HL-60 (cell line): Measurements from ENCODE around the gene FIS1.
A peak's percentile ranks its signal among the peaks of the same experiment; 100 is the strongest.

Source experiments
- DNase-seq, 2 experiments: peaks; one replicate each; pipeline ENCODE4 v3.0.0-alpha.2; 2010 to 2020; ENCODE audit warnings: low read depth in 1 of 2, low spot score in 1 of 2
- H3K27ac ChIP-seq: fragments of 250-450 bp; sonication (Bioruptor Pico); replicated peaks from 2 replicates; pipeline ENCODE4 v1.5.1; 2020; ENCODE audit warnings: mild to moderate bottlenecking, moderate library complexity
- H3K27me3 ChIP-seq: fragments of 250-450 bp; sonication (Bioruptor Pico); 2 replicates; pipeline ENCODE4 v1.5.1; 2021; ENCODE audit warnings: mild to moderate bottlenecking, moderate library complexity; ENCODE audit not compliant: insufficient read depth, poor library complexity, severe bottlenecking
- H3K4me3 ChIP-seq: replicated peaks from 2 replicates; pipeline ENCODE4 v1.5.1; 2011; ENCODE audit warnings: mild to moderate bottlenecking, control low read depth, low read length; ENCODE audit not compliant: insufficient read depth
- CTCF ChIP-seq: IDR thresholded peaks from one replicate; pipeline ENCODE4 v1.5.1; 2011; ENCODE audit warnings: low read length, control low read depth, inconsistent platforms; ENCODE audit not compliant: insufficient read depth
- GABPA ChIP-seq: IDR thresholded peaks from 2 replicates; pipeline ENCODE4 v1.6.1; 2012; ENCODE audit warnings: low read depth
- POLR2AphosphoS5 ChIP-seq: IDR thresholded peaks from 2 replicates; pipeline ENCODE4 v1.6.1; 2012; ENCODE audit warnings: low read depth
- SPI1 ChIP-seq: IDR thresholded peaks from 2 replicates; pipeline ENCODE4 v1.6.1; 2012; ENCODE audit warnings: low read depth, mild to moderate bottlenecking, borderline replicate concordance
- TF ChIP-seq, protein P1 (sequence below): IDR thresholded peaks from 2 replicates; pipeline ENCODE4 v1.6.1; 2012; ENCODE audit warnings: low read depth; ENCODE audit not compliant: insufficient replicate concordance

FIS1 gene

GRCh38 chr7:101239951-101240220 lies 5.0 kb downstream of the FIS1 start:
- H3K27me3 ChIP-seq, result no peaks in the 10 kb centered on the region
- H3K4me3 ChIP-seq, result no peak overlapping the region
- H3K27ac ChIP-seq, result no peak overlapping the region
- no peak for TF ChIP-seq CTCF
- TF ChIP-seq, protein P1, sequence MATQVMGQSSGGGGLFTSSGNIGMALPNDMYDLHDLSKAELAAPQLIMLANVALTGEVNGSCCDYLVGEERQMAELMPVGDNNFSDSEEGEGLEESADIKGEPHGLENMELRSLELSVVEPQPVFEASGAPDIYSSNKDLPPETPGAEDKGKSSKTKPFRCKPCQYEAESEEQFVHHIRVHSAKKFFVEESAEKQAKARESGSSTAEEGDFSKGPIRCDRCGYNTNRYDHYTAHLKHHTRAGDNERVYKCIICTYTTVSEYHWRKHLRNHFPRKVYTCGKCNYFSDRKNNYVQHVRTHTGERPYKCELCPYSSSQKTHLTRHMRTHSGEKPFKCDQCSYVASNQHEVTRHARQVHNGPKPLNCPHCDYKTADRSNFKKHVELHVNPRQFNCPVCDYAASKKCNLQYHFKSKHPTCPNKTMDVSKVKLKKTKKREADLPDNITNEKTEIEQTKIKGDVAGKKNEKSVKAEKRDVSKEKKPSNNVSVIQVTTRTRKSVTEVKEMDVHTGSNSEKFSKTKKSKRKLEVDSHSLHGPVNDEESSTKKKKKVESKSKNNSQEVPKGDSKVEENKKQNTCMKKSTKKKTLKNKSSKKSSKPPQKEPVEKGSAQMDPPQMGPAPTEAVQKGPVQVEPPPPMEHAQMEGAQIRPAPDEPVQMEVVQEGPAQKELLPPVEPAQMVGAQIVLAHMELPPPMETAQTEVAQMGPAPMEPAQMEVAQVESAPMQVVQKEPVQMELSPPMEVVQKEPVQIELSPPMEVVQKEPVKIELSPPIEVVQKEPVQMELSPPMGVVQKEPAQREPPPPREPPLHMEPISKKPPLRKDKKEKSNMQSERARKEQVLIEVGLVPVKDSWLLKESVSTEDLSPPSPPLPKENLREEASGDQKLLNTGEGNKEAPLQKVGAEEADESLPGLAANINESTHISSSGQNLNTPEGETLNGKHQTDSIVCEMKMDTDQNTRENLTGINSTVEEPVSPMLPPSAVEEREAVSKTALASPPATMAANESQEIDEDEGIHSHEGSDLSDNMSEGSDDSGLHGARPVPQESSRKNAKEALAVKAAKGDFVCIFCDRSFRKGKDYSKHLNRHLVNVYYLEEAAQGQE, result no peak
- no peak for TF ChIP-seq POLR2AphosphoS5
- TF ChIP-seq SPI1, result no peak
- TF ChIP-seq GABPA, result no peak
- no peak for DNase-seq

- peak overlapping the region; percentile 36 for H3K27ac ChIP-seq
- TF ChIP-seq, protein P1, result no peak
- TF ChIP-seq GABPA, result no peak
- TF ChIP-seq POLR2AphosphoS5, result no peak
- TF ChIP-seq SPI1, result no peak
- TF ChIP-seq CTCF, result no peak
Measured at GRCh38 chr7:101239191-101239950, 5.5 kb downstream of the FIS1 start.

DNA sequence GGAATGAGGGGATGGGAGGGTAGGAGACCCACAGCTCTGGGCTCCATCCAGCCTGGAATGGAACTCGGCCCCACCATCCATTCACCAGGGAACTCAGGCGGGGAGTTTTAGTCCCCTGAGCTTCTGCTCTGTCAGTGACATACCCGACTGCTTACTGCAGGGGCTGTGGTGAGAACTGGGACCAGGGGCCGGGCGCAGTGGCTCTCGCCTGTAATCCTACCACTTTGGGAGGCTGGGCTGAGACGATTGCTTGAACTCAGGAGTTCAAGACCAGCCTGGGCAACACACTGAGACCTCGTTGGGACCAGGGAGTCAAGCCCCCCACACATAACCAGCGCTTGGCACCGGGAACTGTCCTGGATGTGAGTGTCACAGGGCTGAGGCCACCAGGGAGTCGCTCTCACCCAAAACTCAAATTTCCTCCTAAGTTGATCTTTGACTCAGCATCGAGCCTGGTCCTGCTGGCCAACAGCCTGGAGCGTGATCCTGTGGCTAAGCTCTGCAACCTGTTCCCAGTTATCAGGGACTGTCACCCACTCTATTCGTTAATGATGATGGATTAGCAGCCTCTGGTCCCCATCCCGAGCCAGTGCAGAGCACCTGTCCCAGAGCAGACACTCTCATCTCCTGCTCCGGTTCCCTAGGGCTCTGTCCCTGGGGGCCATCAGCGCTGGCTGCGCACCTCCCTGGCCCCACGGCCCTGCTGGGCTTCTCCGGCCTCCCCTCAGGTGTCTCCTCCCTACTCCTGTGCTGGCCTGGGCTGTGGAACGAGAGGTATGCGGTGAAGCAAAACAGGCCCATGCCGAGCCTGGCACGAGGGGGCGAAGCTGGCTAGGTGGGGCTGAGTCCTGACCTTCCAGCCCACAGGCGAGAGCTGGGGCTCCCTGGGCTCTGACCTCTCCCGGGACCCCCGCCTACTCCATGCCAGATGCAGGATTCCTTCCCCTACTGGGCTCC lies 6.4 kb downstream of the FIS1 start:
- TF ChIP-seq, protein P1, result no peak
- no peak for TF ChIP-seq SPI1
- TF ChIP-seq CTCF, result no peak
- TF ChIP-seq POLR2AphosphoS5, result no peak
- no peak for TF ChIP-seq GABPA
- H3K4me3 ChIP-seq, result no peak overlapping the region
- H3K27ac ChIP-seq, result no peak overlapping the region; the same call in 1 of the 2 replicates
- H3K27me3 ChIP-seq, result no peaks in the 10 kb centered on the region
- no peak for DNase-seq

More at GRCh38 chr7:101239191-101239950, 5.5 kb downstream of the FIS1 start:
- Histone ChIP-seq H3K4me3 (no peak overlapping the region), H3K27me3 (no peaks in the 10 kb centered on the region)
- no peak for DNase-seq
